Measurements from ENCODE around the gene KLK15. TPM values are rescaled to one million over a fixed set of nuclear protein-coding genes. Genes with fewer than 3 reads are reported as not detected.

The KLK15 gene
- total RNA-seq, 2 donors from 2014 or later, result not detected

- DNase-seq (ENCODE audit: low spot score), result no peak
- intact Hi-C loops (cut with DNase I), result no loop called here
These were observed 34.5 kb downstream of the KLK15 start for GRCh38 chr19:50798659-50799546.

DNA sequence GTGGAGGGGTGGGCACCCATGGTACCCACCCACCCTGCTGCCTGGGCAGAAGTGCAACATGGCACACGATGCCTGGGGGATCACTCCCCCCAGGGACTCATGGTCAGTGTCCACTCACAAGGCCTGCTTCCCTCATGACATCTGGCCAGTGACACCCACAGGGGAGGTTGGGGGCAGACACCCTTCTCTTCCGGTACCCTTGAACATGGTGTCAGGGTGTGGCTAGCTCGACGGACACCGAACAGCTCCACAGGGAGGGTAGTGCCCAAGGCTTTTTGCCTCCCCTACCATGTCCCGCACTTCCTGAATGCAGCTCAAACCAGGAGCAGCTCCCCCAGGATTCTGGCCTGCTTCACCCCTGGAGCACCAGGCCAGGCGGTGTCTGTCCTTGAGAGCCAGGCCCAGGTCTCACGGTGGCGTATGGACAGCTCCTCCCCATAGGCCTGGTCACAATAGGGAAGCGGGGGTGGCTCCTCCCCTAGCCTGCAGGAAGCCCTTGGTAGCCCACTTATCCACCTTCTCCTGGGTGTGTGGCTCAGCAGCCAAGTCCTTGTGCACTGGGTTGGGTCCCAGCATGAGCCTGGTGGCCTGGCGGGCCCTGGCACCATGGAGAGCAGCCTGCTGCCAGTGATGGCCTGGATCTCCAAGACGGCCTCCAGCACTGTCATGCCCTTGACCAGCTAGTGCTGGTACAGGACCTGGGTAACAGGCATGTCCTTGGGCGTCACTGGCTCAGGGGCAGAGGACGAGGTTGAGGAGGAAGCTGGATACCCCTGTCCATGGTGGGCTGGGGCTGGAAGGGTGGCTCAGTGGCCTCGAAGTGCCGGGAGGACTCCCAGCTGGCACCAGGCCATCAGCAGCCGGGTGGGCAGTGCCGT, 35.4 kb downstream of the KLK15 start:
- no peak for DNase-seq (ENCODE audit: low spot score)
- intact Hi-C loops (cut with DNase I), result no loop called here

DNA sequence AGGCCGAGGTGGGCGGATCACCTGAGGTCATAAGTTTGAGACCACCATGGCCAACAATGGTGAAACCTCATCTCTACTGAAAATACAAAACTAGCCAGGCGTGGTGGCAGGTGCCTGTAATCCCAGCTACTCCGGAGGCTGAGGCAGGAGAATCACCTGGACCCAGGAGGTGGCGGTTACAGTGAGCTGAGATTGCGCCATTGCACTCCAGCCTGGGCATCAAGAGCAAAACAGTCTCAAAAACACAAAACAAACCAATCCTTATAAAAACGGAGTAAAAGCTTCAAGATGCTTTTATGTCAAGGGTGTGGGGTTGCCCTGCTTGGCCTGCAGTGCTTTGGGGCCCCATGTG, 36.0 kb downstream of the KLK15 start:
- intact Hi-C loops (cut with DNase I), result no loop called here
- DNase-seq (ENCODE audit: low spot score), result no peak

GRCh38 chr19:50796634-50797428, 36.5 kb downstream of the KLK15 start:
- intact Hi-C loops (cut with DNase I), result no loop called here
- DNase-seq (ENCODE audit: low spot score), result no peak

GRCh38 chr19:50796128-50796633, 37.2 kb downstream of the KLK15 start:
- DNase-seq (ENCODE audit: low spot score), result no peak

GRCh38 chr19:50795664-50796073, 37.7 kb downstream of the KLK15 start:
- intact Hi-C loops (cut with DNase I), result no loop called here
- DNase-seq (ENCODE audit: low spot score), result no peak

More at GRCh38 chr19:50796128-50796633, 37.2 kb downstream of the KLK15 start:
- intact Hi-C loops (cut with DNase I), result no loop called here

- intact Hi-C loops (cut with DNase I), result no loop called here
- DNase-seq (ENCODE audit: low spot score), result no peak
These were observed 38.3 kb downstream of the KLK15 start for GRCh38 chr19:50794876-50795663.

- intact Hi-C loops (cut with DNase I), result no loop called here
- no peak for DNase-seq (ENCODE audit: low spot score)
These were observed 39.1 kb downstream of the KLK15 start for GRCh38 chr19:50794074-50794875.

- intact Hi-C loops (cut with DNase I), result no loop called here
- DNase-seq (ENCODE audit: low spot score), result no peak
These were observed 39.8 kb downstream of the KLK15 start for GRCh38 chr19:50793558-50794065.

- DNase-seq (ENCODE audit: low spot score), result no peak
- intact Hi-C loops (cut with DNase I), result no loop called here
These were observed 40.8 kb downstream of the KLK15 start for GRCh38 chr19:50792272-50793250.

DNA sequence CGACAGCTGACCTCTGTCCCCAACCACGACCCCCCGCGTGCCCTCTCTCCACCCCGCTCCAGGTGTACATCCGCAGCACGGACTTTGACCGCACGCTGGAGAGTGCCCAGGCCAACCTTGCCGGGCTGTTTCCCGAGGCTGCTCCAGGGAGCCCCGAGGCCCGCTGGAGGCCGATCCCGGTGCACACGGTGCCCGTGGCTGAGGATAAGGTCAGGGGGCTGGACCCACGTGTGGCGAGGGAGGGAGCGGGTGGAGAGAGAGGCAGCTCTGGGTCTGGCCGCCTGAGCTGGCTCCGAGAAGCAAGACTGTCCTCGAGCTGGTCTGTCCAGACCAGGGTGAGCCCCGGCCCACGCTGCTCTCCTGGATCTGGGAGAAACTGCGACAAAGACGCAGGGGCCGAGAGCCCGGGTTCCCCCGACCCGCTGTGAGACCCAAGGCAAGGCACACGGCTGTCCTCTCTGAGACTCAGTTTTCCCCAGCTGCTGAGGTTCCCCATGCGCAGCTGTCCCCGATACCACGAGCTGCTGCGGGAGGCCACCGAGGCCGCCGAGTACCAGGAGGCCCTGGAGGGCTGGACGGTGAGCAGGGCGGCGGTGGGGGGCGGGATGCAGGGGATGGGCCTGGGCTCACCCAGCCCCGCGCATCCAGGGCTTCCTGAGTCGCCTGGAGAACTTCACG, 41.6 kb downstream of the KLK15 start:
- intact Hi-C loops (cut with DNase I), result no loop called here
- DNase-seq (ENCODE audit: low spot score), result no peak

DNA sequence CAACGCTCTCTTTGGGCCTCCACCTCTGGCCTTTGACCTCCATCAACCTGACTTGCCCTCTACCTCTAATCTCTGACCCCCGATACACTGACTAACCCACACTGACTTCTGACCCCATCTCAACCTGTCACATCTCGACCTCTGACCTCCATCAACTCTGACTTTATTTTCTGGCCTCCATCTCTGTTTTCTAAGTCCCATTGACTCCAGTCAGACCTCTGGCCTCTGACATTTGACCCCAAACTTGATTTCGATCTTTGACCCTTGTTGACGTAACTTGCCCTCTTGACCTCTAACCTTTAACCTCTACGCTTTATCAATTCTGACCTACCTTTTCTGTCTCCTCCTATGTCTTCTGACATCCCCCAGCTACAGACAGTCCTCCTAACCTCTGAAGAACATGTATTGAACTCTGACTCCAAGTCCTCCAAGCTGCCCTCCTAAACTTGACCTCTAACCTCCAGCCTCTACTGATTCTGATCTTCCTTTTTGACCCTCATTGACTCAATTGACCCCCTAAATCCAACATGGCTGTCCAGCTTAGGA, 42.4 kb downstream of the KLK15 start:
- DNase-seq (ENCODE audit: low spot score), result no peak
- intact Hi-C loops (cut with DNase I), result no loop called here

- intact Hi-C loops (cut with DNase I), result no loop called here
- DNase-seq (ENCODE audit: low spot score), result no peak
These were observed 43.0 kb downstream of the KLK15 start, which contains the start of gene ACP4 for GRCh38 chr19:50790396-50790795. TSS of gene ACP4 (plus strand) at chr19:50790415. CDS start at chr19:50790415, 0 bp downstream.

DNA sequence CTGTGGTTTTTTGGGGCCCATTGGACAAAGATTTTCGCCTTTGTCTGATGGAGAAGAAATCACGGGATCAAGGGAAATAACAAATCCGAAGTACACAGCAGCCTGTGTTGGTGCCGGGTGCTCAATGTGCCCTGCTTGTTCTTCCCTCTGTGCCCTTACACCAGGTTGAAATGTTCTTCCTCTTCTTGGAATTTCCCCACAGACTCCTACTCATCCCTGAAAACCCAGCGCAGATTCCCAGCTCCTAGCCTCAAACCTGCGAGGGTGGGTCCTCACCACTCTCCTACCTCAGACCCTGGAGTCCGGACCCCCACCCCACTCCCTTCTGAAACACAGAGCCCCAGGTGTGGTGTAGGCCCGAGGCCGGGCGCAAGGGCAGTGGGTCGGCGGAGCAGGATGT, 48.0 kb downstream of the KLK15 start:
- DNase-seq (ENCODE audit: low spot score), result no peak
- intact Hi-C loops (cut with DNase I), result loop anchor here (10.0 kb wide), 2 partner anchors 421 to 431 kb away; partner anchors contain the start of gene NAPSA (in 1 of the 2)

DNA sequence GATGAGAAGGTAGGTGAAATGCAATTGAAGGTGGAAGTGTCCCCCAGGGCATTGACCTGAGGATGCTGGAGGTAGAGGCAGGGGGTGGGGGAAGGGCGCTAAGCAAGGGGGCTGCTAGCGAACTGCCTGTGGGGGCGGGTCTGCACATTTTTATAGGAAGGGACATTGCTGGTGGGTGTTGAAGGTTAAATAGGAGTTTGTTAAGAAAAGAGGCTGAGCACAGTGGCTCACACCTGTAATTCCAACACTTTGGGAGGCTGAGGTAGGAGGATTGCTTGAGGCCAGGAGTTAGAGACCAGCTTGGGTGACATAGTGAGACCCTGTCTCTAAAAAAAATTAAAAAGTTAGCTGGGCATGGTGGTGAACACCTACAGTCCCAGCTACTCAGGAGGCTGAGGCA, 48.7 kb downstream of the KLK15 start:
- DNase-seq (ENCODE audit: low spot score), result no peak
- intact Hi-C loops (cut with DNase I), result loop anchor here (5.0 to 10.0 kb wide), 3 partner anchors 247 to 430 kb away; partner anchors contain the start of gene NAPSA (in 1 of the 2)

Data from posterior vena cava (tissue), 2 donors.